ENCODE data around the gene AHCYL2.
A peak's percentile ranks its signal among the peaks of the same experiment; 100 is the strongest.

Gene AHCYL2

GRCh38 chr7:129224251-129225205 is at the start of gene AHCYL2:
Gene AHCYL2 (plus strand): TSS chr7:129225030.
- DNase-seq (ENCODE audit: low read depth): peak; percentile 98

GRCh38 chr7:129176916-129177710 is 47.7 kb upstream of the AHCYL2 start:
- no peak for DNase-seq (ENCODE audit: low read depth)

DNA sequence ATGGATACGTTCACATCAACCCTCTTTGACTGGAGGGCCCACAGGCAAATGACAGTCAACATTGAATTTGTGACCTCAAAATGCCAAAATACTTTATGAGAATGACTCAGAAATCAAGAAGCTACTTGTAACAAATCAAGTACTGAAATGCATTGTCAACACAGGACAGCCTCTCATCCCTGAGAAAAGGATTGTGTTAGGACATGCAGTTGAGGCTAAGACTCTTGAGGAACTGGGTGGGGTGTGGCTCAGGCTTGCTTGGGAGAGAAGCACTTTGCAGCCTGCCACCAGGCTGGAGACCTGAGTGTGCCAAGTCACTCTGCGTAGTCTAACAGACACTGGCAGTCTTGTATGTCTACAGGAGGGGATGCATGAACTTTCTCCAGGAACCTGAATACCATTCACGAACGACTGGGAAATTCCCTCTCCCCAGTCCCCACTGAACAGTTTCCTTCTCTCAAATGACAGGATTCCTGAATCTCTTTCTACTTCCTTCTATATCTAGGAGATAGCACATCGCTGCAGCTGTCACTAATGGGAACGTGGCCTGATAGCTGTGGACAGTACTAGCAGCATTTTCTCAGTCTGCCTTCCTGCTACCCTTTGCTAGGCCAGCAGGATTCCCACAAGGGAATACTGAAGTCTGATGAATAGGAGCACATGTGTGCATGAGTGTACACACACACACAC is 39.7 kb upstream of the AHCYL2 start:
- no peak for DNase-seq (ENCODE audit: low read depth)

DNA sequence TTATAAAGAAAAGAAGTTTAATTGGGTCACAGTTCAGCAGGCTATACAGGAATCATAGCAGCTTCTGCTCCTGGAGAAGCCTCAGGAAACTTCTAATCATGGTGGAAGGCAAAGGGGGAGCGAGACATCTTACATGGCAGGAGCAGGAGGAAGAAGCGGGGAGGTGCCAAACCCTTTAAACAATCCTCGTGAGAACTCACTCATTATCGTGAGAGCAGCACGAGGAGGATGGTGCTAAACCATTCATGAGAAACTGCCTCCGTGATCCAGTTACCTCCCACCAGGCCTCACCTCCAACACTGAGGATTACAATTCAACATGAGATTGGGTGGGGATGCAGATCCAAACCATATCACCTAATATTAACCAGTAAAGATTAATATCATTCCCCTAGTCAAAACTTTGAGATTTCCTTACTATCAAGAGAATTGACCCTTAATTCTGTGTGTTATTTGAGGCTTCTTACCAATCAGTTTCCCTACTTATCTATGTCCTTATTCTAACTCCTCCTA is 38.0 kb upstream of the AHCYL2 start:
- no peak for DNase-seq (ENCODE audit: low read depth)

DNA sequence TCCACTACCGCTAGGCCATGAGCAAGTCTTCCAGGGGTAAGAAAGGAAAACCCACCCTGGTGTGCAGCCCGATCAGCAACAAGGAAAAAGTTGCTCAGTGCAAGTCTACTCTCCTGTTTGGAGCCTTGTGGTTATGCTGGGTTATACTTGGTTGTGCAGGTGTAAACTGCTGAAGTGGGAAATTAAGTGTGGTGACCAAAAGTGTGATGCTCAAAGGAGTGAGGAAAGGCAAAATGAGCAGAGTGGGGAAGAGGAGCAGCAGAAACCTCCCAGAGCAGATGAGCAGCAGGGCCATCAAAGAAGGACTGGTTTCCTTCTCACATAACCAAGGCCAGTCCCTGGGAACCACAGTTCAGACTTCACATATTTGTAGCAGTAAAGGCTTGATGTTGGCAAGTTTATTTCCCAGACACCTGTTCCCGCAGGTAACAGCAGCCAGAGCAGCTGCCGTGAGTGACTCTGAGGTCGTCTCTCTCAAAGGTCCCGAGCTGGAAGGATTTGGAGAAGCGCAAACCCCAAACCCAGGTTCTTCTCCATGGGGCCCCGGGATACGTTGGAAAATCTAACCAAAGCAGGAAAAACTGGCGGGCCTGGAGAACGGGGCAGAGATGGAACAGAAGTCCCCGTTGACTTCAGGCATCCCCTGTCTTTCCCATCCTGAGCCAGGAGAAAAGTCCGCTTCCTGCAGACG is 37.0 kb upstream of the AHCYL2 start:
- no peak for DNase-seq (ENCODE audit: low read depth)

DNA sequence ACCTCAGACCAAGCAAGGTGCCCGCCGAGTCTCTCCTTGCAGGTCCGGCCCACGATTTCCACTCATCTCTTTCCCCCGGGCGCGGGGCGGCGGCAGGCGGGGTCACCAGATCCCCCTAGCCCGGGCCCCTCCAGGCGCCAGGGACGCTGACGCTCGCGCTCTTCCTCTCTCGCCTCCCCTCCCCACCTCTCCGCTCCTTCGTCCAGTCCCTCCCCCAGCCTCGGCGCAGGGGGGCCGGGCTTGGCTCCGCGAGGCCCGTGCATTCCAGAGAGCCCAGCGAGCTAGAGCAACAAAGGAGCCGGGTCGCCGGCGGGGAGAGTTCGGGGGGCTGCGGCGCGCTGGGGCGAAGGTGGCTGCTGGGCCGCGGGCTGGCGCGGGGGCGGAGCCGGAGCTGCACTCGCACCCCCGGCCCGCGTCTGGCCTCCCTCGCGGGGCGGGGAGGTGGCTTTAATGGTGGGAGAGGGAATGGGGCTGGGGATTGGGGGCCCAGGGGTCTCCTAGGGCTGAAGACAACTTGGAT is 36.4 kb upstream of the AHCYL2 start, which contains the start of gene SMO:
TSS of gene SMO (plus strand) at position 262 of the 520 bp plus-strand sequence. CDS start 519 bp downstream, outside the sequence.
- DNase-seq (ENCODE audit: low read depth): peak; percentile 28

DNA sequence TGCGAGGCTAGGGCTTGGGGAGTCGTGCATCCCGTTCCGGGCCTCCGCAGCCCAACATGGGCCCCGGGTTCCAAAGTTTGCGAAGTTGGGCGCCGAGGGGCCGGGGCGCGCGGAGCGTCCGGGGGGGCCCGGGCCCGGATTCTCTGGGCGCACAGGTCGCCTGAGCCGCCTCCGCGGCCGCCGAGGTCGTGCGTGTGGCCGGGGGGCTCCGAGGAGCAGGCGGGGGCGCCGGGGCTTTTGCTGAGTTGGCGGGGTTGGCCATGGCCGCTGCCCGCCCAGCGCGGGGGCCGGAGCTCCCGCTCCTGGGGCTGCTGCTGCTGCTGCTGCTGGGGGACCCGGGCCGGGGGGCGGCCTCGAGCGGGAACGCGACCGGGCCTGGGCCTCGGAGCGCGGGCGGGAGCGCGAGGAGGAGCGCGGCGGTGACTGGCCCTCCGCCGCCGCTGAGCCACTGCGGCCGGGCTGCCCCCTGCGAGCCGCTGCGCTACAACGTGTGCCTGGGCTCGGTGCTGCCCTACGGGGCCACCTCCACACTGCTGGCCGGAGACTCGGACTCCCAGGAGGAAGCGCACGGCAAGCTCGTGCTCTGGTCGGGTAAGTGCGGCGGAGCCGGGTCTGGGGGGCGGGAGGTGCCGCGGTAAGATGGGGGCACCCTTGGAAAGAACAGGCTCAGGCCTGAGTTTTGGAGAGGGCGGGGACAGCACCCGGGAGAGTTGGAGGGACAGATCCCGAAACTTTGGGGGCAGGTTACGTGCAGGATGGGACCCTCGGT is 35.8 kb upstream of the AHCYL2 start:
- DNase-seq (ENCODE audit: low read depth): peak; percentile 28

DNA sequence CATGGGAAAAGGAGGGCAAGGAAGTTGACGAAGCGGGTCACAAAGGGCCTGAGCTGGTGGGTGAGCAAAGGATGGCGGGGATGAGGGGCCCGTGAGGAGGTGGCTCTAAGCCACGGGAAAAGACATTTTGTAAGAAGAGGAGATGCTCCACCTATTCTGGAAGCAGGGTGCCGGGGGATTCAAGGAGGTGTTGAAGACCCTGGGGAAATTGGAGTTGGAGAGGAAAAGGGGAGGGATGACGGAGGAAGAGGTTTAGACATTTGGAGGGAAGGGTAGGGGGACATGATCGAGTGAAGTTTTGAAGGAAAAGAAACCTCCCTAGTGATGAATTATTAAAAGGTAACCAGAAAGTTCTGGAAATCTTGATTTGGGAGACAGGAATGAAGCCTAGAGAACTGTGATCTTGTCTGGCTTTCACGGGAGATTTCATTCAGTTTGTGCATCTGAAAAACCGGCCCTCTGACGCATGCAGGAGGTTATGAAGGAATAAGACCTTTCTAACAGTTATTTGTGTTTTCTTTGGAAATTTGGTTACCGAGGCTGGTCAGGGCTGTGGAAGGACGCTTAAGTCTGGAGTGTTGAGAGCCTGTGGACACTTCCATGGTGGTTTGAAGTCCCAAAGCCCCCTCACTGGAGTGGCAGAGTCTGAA is 35.0 kb upstream of the AHCYL2 start:
- DNase-seq (ENCODE audit: low read depth): no peak

DNA sequence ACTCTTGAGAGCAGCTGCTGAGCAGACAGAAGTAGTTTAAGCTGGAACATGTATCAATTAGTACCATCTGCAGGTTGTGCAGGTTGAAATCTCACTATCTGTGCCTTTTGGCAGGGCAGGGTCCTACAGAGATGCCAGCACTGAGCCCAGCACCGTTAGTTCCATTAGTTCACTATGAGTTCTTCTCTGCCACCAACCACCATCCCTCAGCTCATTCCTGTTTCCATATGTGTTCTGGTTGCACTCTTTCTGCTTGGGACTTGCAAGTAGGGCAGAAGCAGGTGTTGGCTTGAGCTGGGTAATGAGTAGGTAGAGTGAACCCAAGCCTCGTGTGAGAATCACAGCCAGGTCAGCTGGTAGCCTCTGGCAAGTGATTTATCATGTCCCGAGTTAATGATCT is 33.6 kb upstream of the AHCYL2 start:
- no peak for DNase-seq (ENCODE audit: low read depth)

- DNase-seq (ENCODE audit: low read depth): no peak
These were observed 30.9 kb upstream of the AHCYL2 start for GRCh38 chr7:129193892-129194291.

- no peak for DNase-seq (ENCODE audit: low read depth)
These were observed 27.1 kb upstream of the AHCYL2 start for GRCh38 chr7:129197771-129198170.

DNA sequence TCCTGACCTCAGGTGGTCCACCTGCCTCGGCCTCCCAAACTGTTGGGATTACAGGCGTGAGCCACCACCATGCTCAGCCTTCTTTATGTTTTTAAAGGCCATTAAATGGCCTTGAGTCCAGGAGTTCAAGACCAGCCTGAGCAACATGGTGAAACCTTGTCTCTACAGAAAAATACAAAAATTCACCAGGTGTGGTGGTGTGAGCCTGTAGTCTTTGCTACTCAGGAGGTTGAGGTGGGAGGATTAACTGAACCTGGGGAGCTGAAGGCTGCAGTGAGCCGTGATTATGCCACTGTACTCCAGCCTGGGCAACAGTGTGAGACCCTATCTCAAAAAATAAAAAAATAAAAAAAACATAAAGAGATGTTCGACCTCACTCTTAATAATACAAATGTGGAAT is 25.4 kb upstream of the AHCYL2 start:
- DNase-seq (ENCODE audit: low read depth): no peak

DNA sequence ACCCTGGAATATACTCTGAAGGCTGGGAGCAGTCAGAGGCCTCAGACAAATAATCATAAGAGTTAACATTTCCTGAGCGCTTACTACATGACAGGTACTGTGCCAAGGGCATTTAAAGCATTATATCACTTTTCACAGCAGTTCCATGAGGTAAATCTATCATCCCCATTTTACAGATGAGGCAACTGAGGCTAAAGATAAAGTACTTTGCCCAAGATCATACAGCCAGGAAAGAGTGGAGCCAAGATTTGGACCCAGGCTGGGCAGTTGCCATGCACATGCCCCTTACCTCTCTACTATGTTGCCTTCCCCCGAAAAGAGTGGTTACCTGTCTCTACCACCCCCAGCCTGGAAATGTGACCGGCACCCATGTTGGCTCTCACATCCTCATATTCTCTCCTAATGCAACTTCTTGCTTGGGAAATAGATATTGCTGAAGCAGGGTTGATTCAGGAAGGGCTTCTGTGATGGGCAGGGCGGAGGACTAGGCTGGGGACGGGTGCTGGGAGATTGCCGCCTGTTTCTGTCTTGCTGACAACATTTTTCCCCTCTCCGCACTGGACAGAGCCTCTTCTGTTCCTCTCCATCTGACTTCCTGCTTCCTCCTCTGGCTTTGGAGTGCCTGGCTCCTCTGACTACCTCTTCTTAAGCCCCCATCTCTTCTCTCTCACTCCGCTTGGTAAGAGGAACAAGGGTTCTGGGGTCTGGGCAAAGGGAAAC is 22.6 kb upstream of the AHCYL2 start:
- DNase-seq (ENCODE audit: low read depth): no peak

- DNase-seq (ENCODE audit: low read depth): no peak
These were observed 21.6 kb upstream of the AHCYL2 start for GRCh38 chr7:129203050-129203741.

DNA sequence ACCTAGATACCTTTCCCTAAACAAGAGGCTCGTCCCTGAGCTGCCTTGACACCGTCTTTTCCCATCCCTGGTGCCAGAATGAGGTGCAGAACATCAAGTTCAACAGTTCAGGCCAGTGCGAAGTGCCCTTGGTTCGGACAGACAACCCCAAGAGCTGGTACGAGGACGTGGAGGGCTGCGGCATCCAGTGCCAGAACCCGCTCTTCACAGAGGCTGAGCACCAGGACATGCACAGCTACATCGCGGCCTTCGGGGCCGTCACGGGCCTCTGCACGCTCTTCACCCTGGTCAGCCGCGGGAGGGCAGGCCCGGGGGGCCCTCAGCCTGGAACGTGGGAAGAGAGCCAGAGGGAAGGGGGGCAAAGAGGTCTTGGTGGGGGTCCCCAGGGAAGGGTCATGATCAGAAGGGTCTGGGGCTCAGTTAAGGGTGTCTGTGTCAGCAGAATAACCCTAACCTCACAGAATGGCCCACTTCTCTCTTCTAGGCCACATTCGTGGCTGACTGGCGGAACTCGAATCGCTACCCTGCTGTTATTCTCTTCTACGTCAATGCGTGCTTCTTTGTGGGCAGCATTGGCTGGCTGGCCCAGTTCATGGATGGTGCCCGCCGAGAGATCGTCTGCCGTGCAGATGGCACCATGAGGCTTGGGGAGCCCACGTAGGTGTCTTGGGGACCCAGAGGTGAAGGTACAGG is 19.6 kb upstream of the AHCYL2 start:
- no peak for DNase-seq (ENCODE audit: low read depth)

- no peak for DNase-seq (ENCODE audit: low read depth)
These were observed 18.6 kb upstream of the AHCYL2 start for GRCh38 chr7:129205987-129206785.

DNA sequence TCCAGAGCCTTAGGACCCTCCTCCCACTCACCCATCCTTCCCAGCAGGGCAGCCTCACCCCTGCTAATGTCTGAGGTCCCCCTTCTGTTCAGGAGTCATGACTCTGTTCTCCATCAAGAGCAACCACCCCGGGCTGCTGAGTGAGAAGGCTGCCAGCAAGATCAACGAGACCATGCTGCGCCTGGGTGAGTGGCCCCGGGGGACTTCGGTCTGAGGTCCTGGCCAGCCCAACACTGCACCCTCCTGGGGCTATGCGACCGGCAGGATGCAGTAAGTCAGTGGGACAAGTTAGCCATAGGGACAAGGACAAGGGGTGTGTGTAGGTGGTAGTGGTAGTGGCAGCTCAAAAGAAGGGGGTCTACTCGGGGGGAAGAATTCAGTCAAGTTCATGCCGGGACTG is 16.2 kb upstream of the AHCYL2 start:
- no peak for DNase-seq (ENCODE audit: low read depth)

All from iris pigment epithelial cell (primary cell).